Natural killer cell (primary cell): ENCODE measurements around the gene MYLK. TPM values are rescaled to one million over a fixed set of nuclear protein-coding genes. Genes with fewer than 3 reads are reported as not detected.
A peak's percentile ranks its signal among the peaks of the same experiment; 100 is the strongest.

Experiments
- ATAC-seq, 3 donors: fragments of 150-1000 bp in 2 of 3; fragments of 200-7000 bp in 1 of 3; cut with Tn5 transposase; 1 replicate in 1 of 3; 2 replicates in 2 of 3; pipeline ENCODE4 v1.10.0; 2021; ENCODE audit warnings: mild to moderate bottlenecking in 2 of 3, moderate library complexity in 2 of 3
- DNase-seq, 2 donors: peaks; one replicate each; pipeline versions ENCODE4 v3.0.0 to v3.0.0-alpha.2; 2013 to 2021; ENCODE audit warnings: mixed read lengths in 1 of 2
- H3K27ac ChIP-seq: one replicate; pipeline ENCODE4 v1.5.1; 2013; ENCODE audit warnings: mild to moderate bottlenecking, low read length
- H3K27me3 ChIP-seq: one replicate; pipeline ENCODE4 v1.6.1; 2013; ENCODE audit warnings: low read length; ENCODE audit not compliant: control insufficient read depth, insufficient read depth
- H3K36me3 ChIP-seq: one replicate; pipeline ENCODE4 v1.6.1; 2013; ENCODE audit warnings: low read length; ENCODE audit not compliant: control insufficient read depth, insufficient read depth
- H3K4me1 ChIP-seq: one replicate; pipeline ENCODE4 v1.6.1; 2013; ENCODE audit warnings: low read length; ENCODE audit not compliant: control insufficient read depth, insufficient read depth
- H3K4me3 ChIP-seq: one replicate; pipeline ENCODE4 v1.5.1; 2013; ENCODE audit warnings: low read length
- H3K9me3 ChIP-seq: one replicate; pipeline ENCODE4 v1.6.1; 2013; ENCODE audit warnings: low read length; ENCODE audit not compliant: control insufficient read depth, insufficient read depth
- H3K27ac Mint-ChIP-seq, 2 donors: one replicate each; pipeline ENCODE4 v1.8.0; 2022; ENCODE audit warnings: mild to moderate bottlenecking in 2 of 2, mixed read lengths in 2 of 2, moderate library complexity in 1 of 2
- H3K27me3 Mint-ChIP-seq, 2 donors: one replicate each; pipeline ENCODE4 v1.8.0; 2022; ENCODE audit warnings: low read depth in 2 of 2, mixed read lengths in 2 of 2
- H3K36me3 Mint-ChIP-seq: one replicate; pipeline ENCODE4 v1.8.0; 2022; ENCODE audit warnings: mixed read lengths
- H3K4me1 Mint-ChIP-seq, 2 donors: one replicate each; pipeline ENCODE4 v1.8.0; 2022; ENCODE audit warnings: mixed read lengths in 2 of 2
- H3K4me3 Mint-ChIP-seq: one replicate; pipeline ENCODE4 v1.8.0; 2022; ENCODE audit warnings: mild to moderate bottlenecking, moderate library complexity, mixed read lengths
- H3K9me3 Mint-ChIP-seq, 2 donors: one replicate each; pipeline ENCODE4 v1.8.0; 2022; ENCODE audit warnings: mixed read lengths in 2 of 2
- CTCF ChIP-seq: fragments of 200-600 bp; IDR thresholded peaks from one replicate; pipeline ENCODE4 v1.8.0; 2022; ENCODE audit warnings: antibody characterized with exemption
- WGBS: methylation state at CpG from one replicate; pipeline ENCODE4 v1.1.7; 2013; ENCODE audit warnings: missing lambda C conversion rate; ENCODE audit not compliant: insufficient coverage; 5-methylcytosine and 5-hydroxymethylcytosine counted together
- intact Hi-C: fragments of 100-400 bp; cut with micrococcal nuclease; formaldehyde crosslinking; loops from one replicate; pipeline ENCODE4 v1.14.2; 2022
- total RNA-seq, 4 donors: library from RNA; stranded (reverse); fragments of 120-200 nt in 1 of 4; gene quantifications; one replicate each; pipeline versions ENCODE4 v1.2.3 to v1.2.4, GENCODE V29; 2013 to 2022

Gene MYLK
- total RNA-seq, 3 donors from 2014 or later (not counting 1 experiment from before 2014, with no cell fraction given): 0.39 to 5.4 (median 3.4) TPM

DNA sequence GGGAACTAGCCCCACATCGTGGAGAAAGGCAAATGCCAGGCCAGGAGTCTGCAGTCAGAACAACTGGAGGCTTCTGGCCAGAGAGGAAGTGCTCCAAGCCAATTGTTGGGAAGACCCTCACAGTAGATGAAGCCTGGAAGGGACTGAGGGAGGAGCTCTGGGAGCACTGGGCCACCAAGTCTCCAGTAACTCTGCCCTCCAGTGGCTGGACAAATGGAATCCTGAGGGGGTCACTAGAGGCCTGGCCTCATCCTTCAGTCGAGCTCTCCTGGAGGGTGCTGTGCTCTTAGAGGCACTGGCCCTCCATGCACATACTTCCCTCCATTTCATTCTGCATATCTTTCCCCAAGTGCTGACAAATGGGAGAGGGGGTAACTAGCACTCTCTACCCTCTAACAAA is 103.0 kb downstream of the MYLK start:
- intact Hi-C loops: no loop called here
- WGBS: 93% methylated on average over 2 of the region's 2 CpGs
- DNase-seq: no peak

GRCh38 chr3:123780656-123781055 is 103.5 kb downstream of the MYLK start:
- intact Hi-C loops: no loop called here
- DNase-seq (no peak), ATAC-seq (no peak)
- no peaks in the 10 kb centered on the region for H3K4me1 ChIP-seq
- H3K27ac ChIP-seq: no peak overlapping the region
- no peak for TF ChIP-seq CTCF
- no peaks in the 10 kb centered on the region for H3K36me3 ChIP-seq
- Mint-ChIP-seq H3K9me3 (no peaks in the 10 kb centered on the region), H3K36me3 (no peaks in the 10 kb centered on the region), H3K27ac (no peak overlapping the region), H3K27me3 (peaks cover 0 to 10% of the 10 kb centered on the region in 2 donors), H3K4me3 (no peak overlapping the region), H3K4me1 (no peaks in the 10 kb centered on the region)
- H3K4me3 ChIP-seq: no peak overlapping the region
- H3K27me3 ChIP-seq: no peaks in the 10 kb centered on the region
- no peaks in the 10 kb centered on the region for H3K9me3 ChIP-seq
- 90% methylated on average over 4 of the region's 6 CpGs for WGBS

More for the DNA sequence above, 103.0 kb downstream of the MYLK start:
- no peak overlapping the region for H3K27ac Mint-ChIP-seq
- Histone ChIP-seq H3K4me1 (no peaks in the 10 kb centered on the region), H3K27ac (no peak overlapping the region), H3K9me3 (no peaks in the 10 kb centered on the region), H3K27me3 (no peaks in the 10 kb centered on the region), H3K36me3 (no peaks in the 10 kb centered on the region), H3K4me3 (no peak overlapping the region)
- H3K4me1 Mint-ChIP-seq: no peaks in the 10 kb centered on the region
- peaks cover 0 to 10% of the 10 kb centered on the region in 2 donors for H3K27me3 Mint-ChIP-seq
- peak in 1 of 3 donors; percentile 21 for ATAC-seq
- no peak for TF ChIP-seq CTCF
- no peak overlapping the region for H3K4me3 Mint-ChIP-seq
- no peaks in the 10 kb centered on the region for H3K36me3 Mint-ChIP-seq
- no peaks in the 10 kb centered on the region for H3K9me3 Mint-ChIP-seq

GRCh38 chr3:123779655-123780231 is 104.4 kb downstream of the MYLK start:
- Mint-ChIP-seq H3K9me3 (no peaks in the 10 kb centered on the region), H3K27ac (no peak overlapping the region), H3K36me3 (no peaks in the 10 kb centered on the region), H3K27me3 (peaks cover 0 to 10% of the 10 kb centered on the region in 2 donors), H3K4me3 (no peak overlapping the region), H3K4me1 (no peaks in the 10 kb centered on the region)
- no peak overlapping the region for H3K4me3 ChIP-seq
- H3K4me1 ChIP-seq: no peaks in the 10 kb centered on the region
- WGBS: 91% methylated on average over 9 of the region's 10 CpGs
- ATAC-seq (no peak), DNase-seq (no peak)
- no peaks in the 10 kb centered on the region for H3K27me3 ChIP-seq
- H3K9me3 ChIP-seq: no peaks in the 10 kb centered on the region
- no peak overlapping the region for H3K27ac ChIP-seq
- no peak for TF ChIP-seq CTCF
- intact Hi-C loops: no loop called here
- H3K36me3 ChIP-seq: no peaks in the 10 kb centered on the region
